ENCODE data around the gene WNT7B. TPM values are rescaled to one million over a fixed set of nuclear protein-coding genes. Genes with fewer than 3 reads are reported as not detected.

WNT7B gene
- total RNA-seq, 1 donor from 2014 or later = 1.8 TPM

DNA sequence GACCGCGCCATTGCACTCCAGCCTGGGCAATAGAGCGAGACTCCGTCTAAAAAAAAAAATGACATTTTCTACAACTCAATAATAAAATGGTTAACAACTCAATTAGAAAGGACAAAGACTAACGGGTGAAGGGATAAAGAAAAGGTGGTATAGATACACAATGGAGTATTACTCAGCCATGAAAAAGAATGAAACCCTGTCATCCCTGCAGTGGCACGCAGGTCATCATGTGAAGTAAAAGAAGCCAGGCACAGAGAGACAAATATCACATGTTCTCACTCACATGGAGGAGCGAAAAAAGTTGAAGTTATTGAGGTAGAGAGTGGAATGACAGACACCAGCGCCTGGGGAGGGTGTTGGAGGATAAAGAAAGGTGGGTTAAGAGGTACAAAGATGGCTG lies 39.0 kb downstream of the WNT7B start:
- H3K9me3 Mint-ChIP-seq = peaks cover 2% of the 10 kb centered on the region

DNA sequence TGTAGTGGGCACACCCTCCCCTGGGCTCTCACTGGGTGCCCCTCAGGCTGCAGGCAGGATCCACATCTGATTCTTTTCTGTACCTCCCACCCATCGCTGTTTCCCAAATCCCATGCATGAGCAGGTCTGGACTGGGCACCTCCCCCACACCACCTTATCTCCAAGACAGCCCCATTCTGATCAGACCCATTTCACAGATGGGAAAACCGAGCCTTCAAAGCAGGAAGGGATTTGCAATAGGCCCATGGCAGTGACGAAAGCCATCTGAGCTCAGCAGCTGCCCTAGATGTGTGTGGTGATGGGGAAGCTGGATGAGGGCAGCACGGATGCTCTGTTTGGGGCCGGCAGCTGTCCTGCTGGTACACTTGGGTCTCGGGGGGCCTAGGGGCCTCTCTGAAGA lies 41.4 kb downstream of the WNT7B start:
- no peaks in the 10 kb centered on the region for H3K79me2 ChIP-seq (ENCODE audit: low read depth)
- H3F3A ChIP-seq (ENCODE audit: low read depth) = no peaks in the 10 kb centered on the region
- TF ChIP-seq, protein P1, sequence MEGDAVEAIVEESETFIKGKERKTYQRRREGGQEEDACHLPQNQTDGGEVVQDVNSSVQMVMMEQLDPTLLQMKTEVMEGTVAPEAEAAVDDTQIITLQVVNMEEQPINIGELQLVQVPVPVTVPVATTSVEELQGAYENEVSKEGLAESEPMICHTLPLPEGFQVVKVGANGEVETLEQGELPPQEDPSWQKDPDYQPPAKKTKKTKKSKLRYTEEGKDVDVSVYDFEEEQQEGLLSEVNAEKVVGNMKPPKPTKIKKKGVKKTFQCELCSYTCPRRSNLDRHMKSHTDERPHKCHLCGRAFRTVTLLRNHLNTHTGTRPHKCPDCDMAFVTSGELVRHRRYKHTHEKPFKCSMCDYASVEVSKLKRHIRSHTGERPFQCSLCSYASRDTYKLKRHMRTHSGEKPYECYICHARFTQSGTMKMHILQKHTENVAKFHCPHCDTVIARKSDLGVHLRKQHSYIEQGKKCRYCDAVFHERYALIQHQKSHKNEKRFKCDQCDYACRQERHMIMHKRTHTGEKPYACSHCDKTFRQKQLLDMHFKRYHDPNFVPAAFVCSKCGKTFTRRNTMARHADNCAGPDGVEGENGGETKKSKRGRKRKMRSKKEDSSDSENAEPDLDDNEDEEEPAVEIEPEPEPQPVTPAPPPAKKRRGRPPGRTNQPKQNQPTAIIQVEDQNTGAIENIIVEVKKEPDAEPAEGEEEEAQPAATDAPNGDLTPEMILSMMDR (IDR thresholded peaks at IDR 0.05) = no peak
- no peak for TF ChIP-seq EZH2 (IDR thresholded peaks at IDR 0.05)
- no peak for TF ChIP-seq EZH2phosphoT487 (IDR thresholded peaks at IDR 0.05)
- Mint-ChIP-seq H3K9me3 (peaks cover 2% of the 10 kb centered on the region), H3K36me3 (peaks cover 11% of the 10 kb centered on the region), H3K4me1 (peaks cover 17% of the 10 kb centered on the region), H3K27me3 (ENCODE audit: insufficient read depth, low read depth) (peaks cover 4% of the 10 kb centered on the region), H3K27ac (peak overlapping the region; percentile 63), H3K4me3 (no peak overlapping the region)
- no peak for DNase-seq (ENCODE audit: low spot score)
- no peaks in the 10 kb centered on the region for H3K9me3 ChIP-seq (ENCODE audit: low read depth)
- H3K4me3 ChIP-seq = no peak overlapping the region
- H3K9ac ChIP-seq = no peak overlapping the region
- H3K27ac ChIP-seq = no peak overlapping the region
- no peak overlapping the region for H3K4me2 ChIP-seq
- H3K4me1 ChIP-seq = peaks cover 4% of the 10 kb centered on the region
- no peaks in the 10 kb centered on the region for H4K20me1 ChIP-seq (ENCODE audit: low read depth)
- no peaks in the 10 kb centered on the region for H3K36me3 ChIP-seq
- H2AFZ ChIP-seq (replicated peaks) = no peak overlapping the region
- no peaks in the 10 kb centered on the region for H3K27me3 ChIP-seq

More for the DNA sequence above, 39.0 kb downstream of the WNT7B start:
- Histone ChIP-seq H3K27ac (no peak overlapping the region), H3K27me3 (no peaks in the 10 kb centered on the region), H3K4me1 (peaks cover 14% of the 10 kb centered on the region), H3K4me3 (no peak overlapping the region), H3K36me3 (no peaks in the 10 kb centered on the region), H2AFZ (replicated peaks) (no peak overlapping the region), H3K4me2 (no peak overlapping the region), H3K79me2 (ENCODE audit: low read depth) (no peaks in the 10 kb centered on the region), H4K20me1 (ENCODE audit: low read depth) (peaks cover 4% of the 10 kb centered on the region), H3K9me3 (ENCODE audit: low read depth) (no peaks in the 10 kb centered on the region), H3F3A (ENCODE audit: low read depth) (no peaks in the 10 kb centered on the region), H3K9ac (no peak overlapping the region)
- Mint-ChIP-seq H3K27me3 (ENCODE audit: insufficient read depth, low read depth) (peaks cover 5% of the 10 kb centered on the region), H3K4me1 (peaks cover 27% of the 10 kb centered on the region), H3K27ac (no peak overlapping the region), H3K4me3 (no peak overlapping the region), H3K36me3 (peaks cover 14% of the 10 kb centered on the region)
- TF ChIP-seq EZH2phosphoT487 (IDR thresholded peaks at IDR 0.05) = no peak
- DNase-seq (ENCODE audit: low spot score) = no peak

DNA sequence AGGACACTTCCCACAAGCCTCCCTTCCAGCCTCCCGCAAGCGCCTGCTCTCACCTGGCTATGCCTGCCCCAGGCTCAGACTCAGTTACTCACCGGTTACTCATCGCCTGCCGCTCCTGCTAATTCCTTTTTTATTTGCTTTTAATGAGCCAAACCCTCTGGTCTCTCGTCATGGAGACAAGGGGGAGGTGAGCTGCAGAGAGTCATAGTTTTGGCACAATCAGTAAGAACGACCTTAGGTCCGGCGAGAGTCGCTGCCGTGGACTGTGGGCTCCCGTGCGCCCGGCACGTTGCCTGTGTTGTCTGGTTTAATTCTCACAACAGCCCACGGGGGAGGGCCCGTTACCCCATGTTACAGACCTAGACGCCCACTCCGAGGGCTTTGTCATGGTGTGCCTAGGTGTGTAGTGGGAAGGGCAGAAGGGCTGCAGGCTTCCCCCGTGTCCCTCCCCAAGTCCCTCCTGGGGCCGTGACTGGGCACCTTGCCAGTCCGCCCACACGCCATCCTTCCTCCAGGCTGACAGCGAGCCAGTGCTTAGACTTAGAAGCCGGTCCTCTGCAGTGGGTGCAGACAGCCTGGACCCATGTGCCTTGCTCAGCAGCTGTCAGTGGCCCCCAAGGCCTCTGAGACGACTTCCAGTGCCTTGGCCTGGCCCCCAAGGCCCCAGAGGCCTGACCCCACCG lies 42.2 kb downstream of the WNT7B start:
- Mint-ChIP-seq H3K4me3 (no peak overlapping the region), H3K36me3 (peaks cover 10% of the 10 kb centered on the region), H3K27me3 (ENCODE audit: insufficient read depth, low read depth) (peaks cover 4% of the 10 kb centered on the region), H3K4me1 (peaks cover 14% of the 10 kb centered on the region), H3K27ac (no peak overlapping the region), H3K9me3 (peaks cover 2% of the 10 kb centered on the region)
- H3K9me3 ChIP-seq (ENCODE audit: low read depth) = no peaks in the 10 kb centered on the region
- H3K4me1 ChIP-seq = peaks cover 4% of the 10 kb centered on the region
- H3K9ac ChIP-seq = no peak overlapping the region
- no peaks in the 10 kb centered on the region for H3K27me3 ChIP-seq
- H3K27ac ChIP-seq = no peak overlapping the region
- H3K79me2 ChIP-seq (ENCODE audit: low read depth) = no peaks in the 10 kb centered on the region
- no peak overlapping the region for H3K4me3 ChIP-seq
- H4K20me1 ChIP-seq (ENCODE audit: low read depth) = no peaks in the 10 kb centered on the region
- no peak overlapping the region for H2AFZ ChIP-seq (replicated peaks)
- H3K36me3 ChIP-seq = no peaks in the 10 kb centered on the region
- H3F3A ChIP-seq (ENCODE audit: low read depth) = no peaks in the 10 kb centered on the region
- H3K4me2 ChIP-seq = no peak overlapping the region
- DNase-seq (ENCODE audit: low spot score) = no peak
- TF ChIP-seq EZH2 (IDR thresholded peaks at IDR 0.05) (no peak), EZH2phosphoT487 (IDR thresholded peaks at IDR 0.05) (no peak)
- TF ChIP-seq, protein P1 (IDR thresholded peaks at IDR 0.05) = no peak

DNA sequence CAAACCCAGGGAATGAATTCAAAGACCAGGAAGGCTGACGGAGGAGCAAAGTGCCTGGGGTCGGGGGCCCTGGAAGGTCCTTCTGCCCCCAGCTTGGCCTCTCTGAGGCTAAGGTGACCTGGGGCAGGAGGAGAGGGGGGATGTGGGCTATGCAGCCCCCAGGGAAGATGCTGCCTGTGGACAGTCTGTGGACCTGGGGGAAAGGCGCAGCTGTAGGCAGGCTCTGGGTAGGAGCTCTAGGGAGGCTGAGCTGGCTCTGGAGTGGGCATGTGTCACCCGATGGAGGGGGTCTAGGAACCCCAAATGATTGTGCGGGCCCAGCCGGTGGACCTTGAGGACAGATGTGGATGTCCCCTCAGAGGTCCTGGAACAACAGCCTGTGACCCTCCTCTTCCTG lies 42.8 kb downstream of the WNT7B start:
- H3K9me3 ChIP-seq (ENCODE audit: low read depth) = no peaks in the 10 kb centered on the region
- Mint-ChIP-seq H3K9me3 (peaks cover 2% of the 10 kb centered on the region), H3K27me3 (ENCODE audit: insufficient read depth, low read depth) (peaks cover 4% of the 10 kb centered on the region), H3K36me3 (peaks cover 11% of the 10 kb centered on the region), H3K4me1 (peaks cover 14% of the 10 kb centered on the region), H3K27ac (no peak overlapping the region), H3K4me3 (no peak overlapping the region)
- no peak overlapping the region for H3K4me2 ChIP-seq
- no peaks in the 10 kb centered on the region for H3K36me3 ChIP-seq
- no peak overlapping the region for H3K4me3 ChIP-seq
- no peaks in the 10 kb centered on the region for H4K20me1 ChIP-seq (ENCODE audit: low read depth)
- DNase-seq (ENCODE audit: low spot score) = no peak
- H3K9ac ChIP-seq = no peak overlapping the region
- no peak for TF ChIP-seq EZH2phosphoT487 (IDR thresholded peaks at IDR 0.05)
- TF ChIP-seq, protein P1 (IDR thresholded peaks at IDR 0.05) = no peak
- no peak for TF ChIP-seq EZH2 (IDR thresholded peaks at IDR 0.05)
- H3K27ac ChIP-seq = no peak overlapping the region
- peaks cover 4% of the 10 kb centered on the region for H3K4me1 ChIP-seq
- no peaks in the 10 kb centered on the region for H3F3A ChIP-seq (ENCODE audit: low read depth)
- no peaks in the 10 kb centered on the region for H3K27me3 ChIP-seq
- H2AFZ ChIP-seq (replicated peaks) = no peak overlapping the region
- no peaks in the 10 kb centered on the region for H3K79me2 ChIP-seq (ENCODE audit: low read depth)

Measured in neural progenitor cell (in vitro differentiated cells).